IgD-negative memory B cell (primary cell): Measurements from ENCODE around the gene PRR20E. TPM values are rescaled to one million over a fixed set of nuclear protein-coding genes. Genes with fewer than 3 reads are reported as not detected.
"Not testable (repeated sequence)": the region's sequence is repeated elsewhere in the genome, so short reads cannot be mapped to it uniquely, and the experiment has no call there.

Experiments
- H3K27ac Mint-ChIP-seq, 3 donors: one replicate each; pipeline ENCODE4 v1.8.0; 2020 to 2022; ENCODE audit warnings: mild to moderate bottlenecking in 3 of 3, mixed read lengths in 3 of 3, moderate library complexity in 1 of 3
- H3K27me3 Mint-ChIP-seq: one replicate; pipeline ENCODE4 v1.8.0; 2021; ENCODE audit warnings: mixed read lengths
- H3K36me3 Mint-ChIP-seq: one replicate; pipeline ENCODE4 v1.8.0; 2020; ENCODE audit warnings: mild to moderate bottlenecking, mixed read lengths
- H3K4me1 Mint-ChIP-seq, 3 donors: one replicate each; pipeline ENCODE4 v1.8.0; 2020 to 2022; ENCODE audit warnings: mixed read lengths in 3 of 3, mild to moderate bottlenecking in 1 of 3
- H3K4me3 Mint-ChIP-seq, 4 donors: one replicate each; pipeline ENCODE4 v1.8.0; 2020 to 2022; ENCODE audit warnings: mild to moderate bottlenecking in 4 of 4, mixed read lengths in 4 of 4, moderate library complexity in 3 of 4
- H3K9me3 Mint-ChIP-seq, 3 donors: one replicate each; pipeline ENCODE4 v1.8.0; 2020 to 2021; ENCODE audit warnings: mixed read lengths in 3 of 3, mild to moderate bottlenecking in 1 of 3
- polyA plus RNA-seq: library from polyadenylated mRNA; unstranded; fragments of 300-500 nt; fragmentation: Illumina TruSeq; gene quantifications from one replicate; pipeline ENCODE4 v1.2.3, GENCODE V29; 2021

Gene PRR20E
- not detected for polyA plus RNA-seq

- H3K36me3 Mint-ChIP-seq, H3K4me1 Mint-ChIP-seq, H3K9me3 Mint-ChIP-seq, H3K4me3 Mint-ChIP-seq, H3K27ac Mint-ChIP-seq, H3K27me3 Mint-ChIP-seq: not testable (repeated sequence)
Measured at GRCh38 chr13:57166897-57167296, at the start of gene PRR20E. PRR20E (plus strand) TSS chr13:57167197; CDS start chr13:57167584, 387 bp downstream.

GRCh38 chr13:57123681-57124080 lies 43.3 kb upstream of the PRR20E start:
- Mint-ChIP-seq H3K27ac (no peak overlapping the region), H3K36me3 (no peaks in the 10 kb centered on the region), H3K27me3 (no peaks in the 10 kb centered on the region), H3K4me3 (no peak overlapping the region), H3K9me3 (peaks cover 1 to 7% (median 7%) of the 10 kb centered on the region in 3 donors), H3K4me1 (no peaks in the 10 kb centered on the region)

GRCh38 chr13:57128909-57129308 lies 38.1 kb upstream of the PRR20E start:
- H3K4me1 Mint-ChIP-seq, result no peaks in the 10 kb centered on the region
- H3K27ac Mint-ChIP-seq, result no peak overlapping the region
- H3K4me3 Mint-ChIP-seq, result no peak overlapping the region
- no peaks in the 10 kb centered on the region for H3K27me3 Mint-ChIP-seq
- peaks cover 1 to 5% (median 3%) of the 10 kb centered on the region in 3 donors for H3K9me3 Mint-ChIP-seq
- no peaks in the 10 kb centered on the region for H3K36me3 Mint-ChIP-seq

GRCh38 chr13:57136093-57136492 lies 30.9 kb upstream of the PRR20E start:
- Mint-ChIP-seq H3K36me3 (no peaks in the 10 kb centered on the region), H3K4me1 (peaks cover 0 to 1% (median 0%) of the 10 kb centered on the region in 3 donors)

GRCh38 chr13:57137585-57137984 lies 29.4 kb upstream of the PRR20E start:
- Mint-ChIP-seq H3K9me3 (peaks cover 0 to 3% (median 0%) of the 10 kb centered on the region in 3 donors), H3K36me3 (no peaks in the 10 kb centered on the region), H3K27me3 (no peaks in the 10 kb centered on the region), H3K27ac (no peak overlapping the region), H3K4me1 (peaks cover 0 to 1% (median 0%) of the 10 kb centered on the region in 3 donors), H3K4me3 (no peak overlapping the region)

More at GRCh38 chr13:57136093-57136492, 30.9 kb upstream of the PRR20E start:
- peaks cover 0 to 9% (median 0%) of the 10 kb centered on the region in 3 donors for H3K9me3 Mint-ChIP-seq
- no peaks in the 10 kb centered on the region for H3K27me3 Mint-ChIP-seq
- no peak overlapping the region for H3K4me3 Mint-ChIP-seq
- H3K27ac Mint-ChIP-seq, result no peak overlapping the region

- peaks cover 0 to 1% (median 0%) of the 10 kb centered on the region in 3 donors for H3K4me1 Mint-ChIP-seq
- H3K27me3 Mint-ChIP-seq, result no peaks in the 10 kb centered on the region
- H3K27ac Mint-ChIP-seq, result no peak overlapping the region
- peaks cover 0 to 3% (median 0%) of the 10 kb centered on the region in 3 donors for H3K9me3 Mint-ChIP-seq
- no peaks in the 10 kb centered on the region for H3K36me3 Mint-ChIP-seq
- no peak overlapping the region for H3K4me3 Mint-ChIP-seq
Measured at GRCh38 chr13:57138988-57139387, 28.0 kb upstream of the PRR20E start.

GRCh38 chr13:57139781-57140180 lies 27.2 kb upstream of the PRR20E start:
- not testable (repeated sequence) for H3K27ac Mint-ChIP-seq, H3K4me1 Mint-ChIP-seq, H3K27me3 Mint-ChIP-seq, H3K4me3 Mint-ChIP-seq, H3K9me3 Mint-ChIP-seq, H3K36me3 Mint-ChIP-seq

GRCh38 chr13:57140235-57140968 lies 26.6 kb upstream of the PRR20E start, which contains the start of gene PRR20A:
PRR20A (plus strand) TSS chr13:57140918; CDS start chr13:57141305, 387 bp downstream.
- not testable (repeated sequence) for H3K4me1 Mint-ChIP-seq, H3K27me3 Mint-ChIP-seq, H3K27ac Mint-ChIP-seq, H3K4me3 Mint-ChIP-seq, H3K36me3 Mint-ChIP-seq, H3K9me3 Mint-ChIP-seq

- H3K36me3 Mint-ChIP-seq, H3K4me1 Mint-ChIP-seq, H3K4me3 Mint-ChIP-seq, H3K27me3 Mint-ChIP-seq, H3K9me3 Mint-ChIP-seq, H3K27ac Mint-ChIP-seq: not testable (repeated sequence)
Measured at GRCh38 chr13:57147188-57147587, 19.8 kb upstream of the PRR20E start, which contains the start of gene PRR20B. PRR20B (plus strand) TSS chr13:57147488; CDS start chr13:57147875, 387 bp downstream.

GRCh38 chr13:57148106-57148505 lies 18.9 kb upstream of the PRR20E start:
- not testable (repeated sequence) for H3K4me1 Mint-ChIP-seq, H3K27ac Mint-ChIP-seq, H3K4me3 Mint-ChIP-seq, H3K36me3 Mint-ChIP-seq, H3K27me3 Mint-ChIP-seq, H3K9me3 Mint-ChIP-seq

GRCh38 chr13:57153761-57154160 lies 13.2 kb upstream of the PRR20E start, which contains the start of gene PRR20C:
PRR20C (plus strand) TSS chr13:57154061; CDS start chr13:57154448, 387 bp downstream.
- not testable (repeated sequence) for H3K27ac Mint-ChIP-seq, H3K4me3 Mint-ChIP-seq, H3K9me3 Mint-ChIP-seq, H3K4me1 Mint-ChIP-seq, H3K36me3 Mint-ChIP-seq, H3K27me3 Mint-ChIP-seq

GRCh38 chr13:57160332-57160731 lies 6.7 kb upstream of the PRR20E start, which contains the start of gene PRR20D:
PRR20D (plus strand) TSS chr13:57160632; CDS start chr13:57161019, 387 bp downstream.
- H3K9me3 Mint-ChIP-seq, H3K27ac Mint-ChIP-seq, H3K36me3 Mint-ChIP-seq, H3K27me3 Mint-ChIP-seq, H3K4me1 Mint-ChIP-seq, H3K4me3 Mint-ChIP-seq: not testable (repeated sequence)

GRCh38 chr13:57191667-57192066 lies 24.7 kb downstream of the PRR20E start:
- H3K9me3 Mint-ChIP-seq, result no peaks in the 10 kb centered on the region
- H3K36me3 Mint-ChIP-seq, result no peaks in the 10 kb centered on the region
- no peak overlapping the region for H3K4me3 Mint-ChIP-seq
- H3K27me3 Mint-ChIP-seq, result no peaks in the 10 kb centered on the region
- no peak overlapping the region for H3K27ac Mint-ChIP-seq
- no peaks in the 10 kb centered on the region for H3K4me1 Mint-ChIP-seq

- H3K9me3 Mint-ChIP-seq, result peaks cover 0 to 2% (median 2%) of the 10 kb centered on the region in 3 donors
- H3K4me3 Mint-ChIP-seq, result no peak overlapping the region
- no peaks in the 10 kb centered on the region for H3K4me1 Mint-ChIP-seq
- H3K36me3 Mint-ChIP-seq, result no peaks in the 10 kb centered on the region
- no peak overlapping the region for H3K27ac Mint-ChIP-seq
- no peaks in the 10 kb centered on the region for H3K27me3 Mint-ChIP-seq
Measured at GRCh38 chr13:57212989-57213388, 46.0 kb downstream of the PRR20E start.
